ENCODE measurements around the gene METAP2.
A peak's percentile ranks its signal among the peaks of the same experiment; 100 is the strongest.

The METAP2 gene

DNA sequence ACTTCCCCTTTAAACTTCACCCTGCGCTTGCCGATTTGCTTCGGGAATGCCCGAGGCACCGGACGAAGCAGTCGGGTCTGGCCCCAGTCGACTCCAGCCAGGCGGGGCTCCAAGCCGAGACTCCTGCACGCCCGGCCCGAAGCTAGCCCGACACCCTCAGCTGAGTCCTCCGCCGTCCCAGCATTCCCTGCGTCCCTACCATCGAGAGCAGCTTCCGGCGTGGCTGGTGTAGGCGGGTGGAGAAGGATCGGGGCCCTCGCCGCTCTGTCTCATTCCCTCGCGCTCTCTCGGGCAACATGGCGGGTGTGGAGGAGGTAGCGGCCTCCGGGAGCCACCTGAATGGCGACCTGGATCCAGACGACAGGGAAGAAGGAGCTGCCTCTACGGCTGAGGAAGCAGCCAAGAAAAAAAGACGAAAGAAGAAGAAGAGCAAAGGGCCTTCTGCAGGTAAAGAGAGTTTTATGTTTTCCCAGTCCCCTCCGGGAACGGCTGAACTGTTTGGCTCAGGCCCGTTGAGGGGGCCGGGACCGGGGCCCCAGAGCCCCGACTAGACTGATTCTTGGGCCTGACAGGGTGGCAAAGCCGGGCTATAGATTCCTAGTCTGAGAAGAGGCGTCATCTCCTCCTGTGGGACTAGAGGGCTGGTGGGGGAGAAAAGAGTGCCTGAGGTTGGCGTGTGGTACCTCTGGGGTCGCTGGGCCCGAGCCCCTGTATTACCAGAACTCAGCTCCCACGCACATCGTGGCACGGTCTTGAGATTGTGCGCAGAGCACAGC, at the start of gene METAP2:
METAP2 (plus strand) TSS at position 269 of the 776 bp plus-strand sequence; CDS start at position 297, 28 bp downstream.
- TF ChIP-seq, protein P1, sequence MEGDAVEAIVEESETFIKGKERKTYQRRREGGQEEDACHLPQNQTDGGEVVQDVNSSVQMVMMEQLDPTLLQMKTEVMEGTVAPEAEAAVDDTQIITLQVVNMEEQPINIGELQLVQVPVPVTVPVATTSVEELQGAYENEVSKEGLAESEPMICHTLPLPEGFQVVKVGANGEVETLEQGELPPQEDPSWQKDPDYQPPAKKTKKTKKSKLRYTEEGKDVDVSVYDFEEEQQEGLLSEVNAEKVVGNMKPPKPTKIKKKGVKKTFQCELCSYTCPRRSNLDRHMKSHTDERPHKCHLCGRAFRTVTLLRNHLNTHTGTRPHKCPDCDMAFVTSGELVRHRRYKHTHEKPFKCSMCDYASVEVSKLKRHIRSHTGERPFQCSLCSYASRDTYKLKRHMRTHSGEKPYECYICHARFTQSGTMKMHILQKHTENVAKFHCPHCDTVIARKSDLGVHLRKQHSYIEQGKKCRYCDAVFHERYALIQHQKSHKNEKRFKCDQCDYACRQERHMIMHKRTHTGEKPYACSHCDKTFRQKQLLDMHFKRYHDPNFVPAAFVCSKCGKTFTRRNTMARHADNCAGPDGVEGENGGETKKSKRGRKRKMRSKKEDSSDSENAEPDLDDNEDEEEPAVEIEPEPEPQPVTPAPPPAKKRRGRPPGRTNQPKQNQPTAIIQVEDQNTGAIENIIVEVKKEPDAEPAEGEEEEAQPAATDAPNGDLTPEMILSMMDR (IDR thresholded peaks at IDR 0.05; ENCODE audit: low read depth, low read length), result no peak
- H3K4me3 ChIP-seq (replicated peaks in 1 of 2; ENCODE audit: low read depth in 2 of 2, low read length in 2 of 2), result peak within 1 kb of the TSS; percentile 86 to 93
- peak; percentile 96 to 98 for DNase-seq (ENCODE audit: low read depth in 2 of 2)

DNA sequence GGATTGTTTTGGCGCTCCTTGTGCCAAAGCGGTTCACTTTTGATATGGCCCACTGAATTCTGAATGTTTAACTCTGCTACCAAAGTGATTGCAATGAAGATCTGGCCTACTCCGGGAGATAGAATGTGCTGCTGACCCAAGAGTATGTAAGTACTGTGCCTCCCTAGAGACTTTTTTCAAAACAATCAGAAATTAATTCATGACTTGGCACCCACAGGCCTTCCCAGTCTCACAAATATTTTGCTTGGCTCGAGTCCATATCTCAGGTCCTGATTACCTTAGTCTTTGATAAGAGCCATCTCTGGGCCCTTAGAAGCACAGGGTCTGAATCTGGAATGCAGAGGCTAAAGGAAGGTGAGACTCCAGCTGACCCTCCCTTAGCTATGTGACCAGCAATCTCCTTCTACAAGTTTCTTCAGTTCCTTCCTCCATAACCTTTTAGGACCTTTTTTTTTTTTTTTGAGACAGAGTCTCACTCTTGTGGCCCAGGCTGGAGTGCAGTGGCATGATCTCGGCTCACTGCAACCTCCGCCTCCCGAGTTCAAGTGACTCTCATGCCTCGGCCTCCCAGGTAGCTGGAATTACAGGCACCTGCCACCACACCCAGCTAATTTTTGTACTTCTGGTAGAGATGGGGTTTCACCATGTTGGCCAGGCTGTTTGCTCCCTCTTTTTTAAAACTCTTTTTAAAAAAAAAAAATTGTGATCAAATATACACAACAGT, 49.5 kb upstream of the METAP2 start:
- no peak overlapping the region for H3K4me3 ChIP-seq (replicated peaks in 1 of 2; ENCODE audit: low read depth in 2 of 2, low read length in 2 of 2)
- TF ChIP-seq, protein P1 (IDR thresholded peaks at IDR 0.05; ENCODE audit: low read depth, low read length), result no peak
- peak in 1 of 2 donors; percentile 12 for DNase-seq (ENCODE audit: low read depth in 2 of 2)

DNA sequence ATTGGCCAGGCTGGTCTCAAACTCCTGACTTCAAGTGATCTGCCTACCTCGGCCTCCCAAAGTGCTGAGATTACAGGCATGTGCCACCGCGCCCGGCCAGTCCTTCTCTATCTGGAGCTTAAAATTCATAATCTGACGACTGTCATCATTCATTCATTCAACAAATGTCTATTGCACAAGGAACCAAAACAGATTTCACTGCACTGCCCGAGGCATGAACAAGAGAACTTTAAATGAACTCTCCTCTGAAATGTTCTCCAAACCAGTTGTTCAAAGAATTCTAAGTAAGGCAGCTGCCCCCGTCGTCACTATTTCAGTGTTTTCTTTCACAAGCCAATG, 44.8 kb upstream of the METAP2 start:
- no peak for DNase-seq (ENCODE audit: low read depth in 2 of 2)
- TF ChIP-seq, protein P1 (IDR thresholded peaks at IDR 0.05; ENCODE audit: low read depth, low read length), result no peak
- no peak overlapping the region for H3K4me3 ChIP-seq (replicated peaks in 1 of 2; ENCODE audit: low read depth in 2 of 2, low read length in 2 of 2)

DNA sequence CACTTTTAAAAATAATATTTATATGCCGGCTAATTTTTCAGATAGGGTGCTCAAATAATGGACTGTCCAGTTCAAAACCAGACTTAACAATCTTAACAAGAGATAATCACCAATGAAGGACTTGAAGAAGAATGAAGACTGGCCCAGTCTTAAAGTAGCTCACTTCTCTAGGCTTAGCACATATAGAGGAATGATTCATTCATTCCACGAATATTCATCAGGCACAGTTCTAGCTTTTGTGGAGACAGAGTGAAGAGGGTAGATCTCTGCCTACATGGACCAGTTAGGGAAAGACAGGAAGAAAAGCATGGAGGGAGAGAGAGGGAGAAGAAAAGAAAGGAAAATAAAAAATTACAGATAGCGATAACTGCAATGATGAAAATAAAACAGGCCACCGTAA, 42.8 kb upstream of the METAP2 start:
- no peak for DNase-seq (ENCODE audit: low read depth in 2 of 2)
- TF ChIP-seq, protein P1 (IDR thresholded peaks at IDR 0.05; ENCODE audit: low read depth, low read length), result no peak
- no peak overlapping the region for H3K4me3 ChIP-seq (replicated peaks in 1 of 2; ENCODE audit: low read depth in 2 of 2, low read length in 2 of 2)

DNA sequence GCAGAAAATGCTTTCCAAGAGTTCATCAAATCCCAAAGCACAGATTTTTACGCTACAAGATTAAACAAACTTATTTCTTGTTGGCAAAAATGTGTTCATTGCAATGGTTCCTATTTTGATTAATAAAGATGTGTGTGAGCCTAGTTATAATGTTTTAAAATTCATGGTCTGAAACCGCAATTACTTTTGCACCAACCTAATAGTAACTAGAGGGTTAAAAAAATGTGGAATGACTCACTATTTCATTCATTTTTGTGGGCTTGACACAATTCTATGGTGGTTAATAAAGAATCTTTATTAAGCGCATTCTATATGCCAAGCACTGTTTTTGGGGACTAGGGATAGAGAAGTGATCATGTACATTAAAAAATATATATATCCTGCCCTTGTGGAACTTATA, 38.6 kb upstream of the METAP2 start:
- no peak for DNase-seq (ENCODE audit: low read depth in 2 of 2)
- TF ChIP-seq, protein P1 (IDR thresholded peaks at IDR 0.05; ENCODE audit: low read depth, low read length), result no peak
- H3K4me3 ChIP-seq (replicated peaks in 1 of 2; ENCODE audit: low read depth in 2 of 2, low read length in 2 of 2), result no peak overlapping the region

DNA sequence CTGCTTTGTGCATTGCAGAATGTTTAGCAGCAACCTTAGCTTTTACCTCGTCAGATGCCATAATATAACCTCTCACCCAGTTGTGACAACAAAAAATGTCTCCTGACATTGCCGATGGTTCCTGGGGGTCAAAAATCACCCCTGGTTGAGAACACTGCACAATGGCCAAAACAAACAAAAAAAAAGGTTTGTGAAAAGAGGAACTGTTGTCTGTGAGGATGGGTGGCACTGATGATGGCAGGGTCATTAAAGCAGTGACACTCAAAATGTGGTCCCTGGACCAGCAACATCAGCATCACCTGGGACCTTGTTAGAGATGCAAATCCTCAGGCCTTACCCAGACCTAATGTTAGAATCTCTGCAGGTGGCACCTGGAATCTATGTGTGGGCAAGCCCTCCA, 36.4 kb upstream of the METAP2 start:
- no peak overlapping the region for H3K4me3 ChIP-seq (replicated peaks in 1 of 2; ENCODE audit: low read depth in 2 of 2, low read length in 2 of 2)
- TF ChIP-seq, protein P1 (IDR thresholded peaks at IDR 0.05; ENCODE audit: low read depth, low read length), result no peak
- DNase-seq (ENCODE audit: low read depth in 2 of 2), result no peak
